RPMI8226 (cell line): Measurements from ENCODE around the gene NPSR1.

Experiments used
- DNase-seq: peaks from one replicate; pipeline ENCODE4 v3.0.0-alpha.2; 2015

Gene NPSR1, protein sequence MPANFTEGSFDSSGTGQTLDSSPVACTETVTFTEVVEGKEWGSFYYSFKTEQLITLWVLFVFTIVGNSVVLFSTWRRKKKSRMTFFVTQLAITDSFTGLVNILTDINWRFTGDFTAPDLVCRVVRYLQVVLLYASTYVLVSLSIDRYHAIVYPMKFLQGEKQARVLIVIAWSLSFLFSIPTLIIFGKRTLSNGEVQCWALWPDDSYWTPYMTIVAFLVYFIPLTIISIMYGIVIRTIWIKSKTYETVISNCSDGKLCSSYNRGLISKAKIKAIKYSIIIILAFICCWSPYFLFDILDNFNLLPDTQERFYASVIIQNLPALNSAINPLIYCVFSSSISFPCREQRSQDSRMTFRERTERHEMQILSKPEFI

DNA sequence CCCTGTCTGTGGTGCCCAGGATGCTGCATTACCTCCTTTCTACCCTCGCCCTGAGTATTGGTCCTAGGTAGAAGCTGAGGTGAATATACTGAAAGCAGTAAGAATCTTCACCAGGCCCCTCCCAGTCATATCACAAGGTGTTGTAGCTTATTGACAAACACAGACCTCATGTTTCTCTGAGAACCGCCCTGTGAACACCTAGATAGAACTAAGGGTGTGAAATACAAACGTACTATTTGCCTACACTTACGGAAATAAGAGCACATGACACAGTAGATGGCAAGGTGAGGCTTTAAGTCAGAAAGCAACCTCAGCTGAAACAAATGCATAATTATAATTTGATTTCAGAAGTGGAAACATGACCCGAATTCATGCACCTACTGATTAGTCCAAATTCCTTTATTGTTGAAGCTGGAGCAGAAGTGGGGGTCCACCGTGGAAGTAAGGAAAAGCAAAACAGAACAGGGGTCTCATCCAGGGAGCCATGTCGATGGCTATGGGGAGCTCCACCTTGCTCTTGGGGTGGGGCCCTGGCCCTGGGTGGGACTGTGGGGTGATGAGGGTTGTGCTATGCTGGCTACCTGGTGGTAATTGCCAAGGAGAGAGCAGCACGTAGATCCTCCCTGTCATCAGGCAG lies at the start of gene NPSR1:
TSS of gene NPSR1 (plus strand) at position 587 of the 637 bp plus-strand sequence. CDS start 195 bp downstream, outside the sequence.
- no peak for DNase-seq

- no peak for DNase-seq
Observed at GRCh38 chr7:34612661-34613060, 45.4 kb upstream of the NPSR1 start.

DNA sequence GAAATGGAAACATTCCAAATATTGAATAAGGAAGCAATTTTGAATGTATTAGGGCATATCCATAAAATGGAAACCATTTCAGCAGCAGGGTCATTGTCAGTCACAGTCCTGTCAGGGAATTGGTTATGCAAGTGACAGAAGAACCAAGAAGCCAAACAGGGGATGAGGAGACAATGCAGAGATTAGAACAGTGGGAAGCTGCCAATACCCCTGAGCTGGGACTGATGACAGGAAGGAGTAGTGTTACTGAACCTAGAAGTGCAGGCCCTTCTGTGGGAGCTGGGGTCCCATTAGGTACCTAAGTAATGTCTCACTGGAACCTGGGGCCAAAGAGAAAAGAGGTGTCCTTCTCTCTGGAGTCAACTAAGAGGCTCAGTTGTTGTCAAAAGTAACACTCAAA lies 37.6 kb upstream of the NPSR1 start:
- DNase-seq, result no peak

DNA sequence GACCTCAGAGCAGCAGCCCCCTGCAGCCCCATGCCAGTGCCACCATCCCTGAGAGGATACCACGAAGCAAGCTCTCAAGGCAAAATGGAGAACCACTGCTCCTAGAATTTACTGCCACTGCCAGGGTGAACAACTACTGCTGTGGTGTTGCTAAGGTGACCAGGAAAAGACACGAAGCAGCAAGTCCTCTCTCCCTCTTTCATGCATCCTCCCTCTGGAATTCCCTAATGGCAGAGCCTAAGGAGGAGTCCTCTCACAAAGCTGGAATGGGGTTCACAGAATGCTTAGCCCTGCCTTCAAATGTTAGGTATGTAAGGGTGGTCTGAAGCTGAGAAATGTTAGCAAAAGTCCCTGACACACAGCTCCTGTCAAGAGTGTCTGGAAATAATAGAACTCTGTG lies 35.8 kb upstream of the NPSR1 start:
- DNase-seq, result no peak

GRCh38 chr7:34622771-34623250 lies 35.2 kb upstream of the NPSR1 start:
- no peak for DNase-seq

GRCh38 chr7:34628618-34629017 lies 29.4 kb upstream of the NPSR1 start:
- DNase-seq, result peak; percentile 10

GRCh38 chr7:34652809-34653208 lies 5.2 kb upstream of the NPSR1 start:
- no peak for DNase-seq

GRCh38 chr7:34653787-34654186 lies 4.2 kb upstream of the NPSR1 start:
- DNase-seq, result no peak

GRCh38 chr7:34655384-34655783 lies 2.6 kb upstream of the NPSR1 start:
- no peak for DNase-seq

GRCh38 chr7:34656041-34656440 lies 2.0 kb upstream of the NPSR1 start:
- no peak for DNase-seq

DNA sequence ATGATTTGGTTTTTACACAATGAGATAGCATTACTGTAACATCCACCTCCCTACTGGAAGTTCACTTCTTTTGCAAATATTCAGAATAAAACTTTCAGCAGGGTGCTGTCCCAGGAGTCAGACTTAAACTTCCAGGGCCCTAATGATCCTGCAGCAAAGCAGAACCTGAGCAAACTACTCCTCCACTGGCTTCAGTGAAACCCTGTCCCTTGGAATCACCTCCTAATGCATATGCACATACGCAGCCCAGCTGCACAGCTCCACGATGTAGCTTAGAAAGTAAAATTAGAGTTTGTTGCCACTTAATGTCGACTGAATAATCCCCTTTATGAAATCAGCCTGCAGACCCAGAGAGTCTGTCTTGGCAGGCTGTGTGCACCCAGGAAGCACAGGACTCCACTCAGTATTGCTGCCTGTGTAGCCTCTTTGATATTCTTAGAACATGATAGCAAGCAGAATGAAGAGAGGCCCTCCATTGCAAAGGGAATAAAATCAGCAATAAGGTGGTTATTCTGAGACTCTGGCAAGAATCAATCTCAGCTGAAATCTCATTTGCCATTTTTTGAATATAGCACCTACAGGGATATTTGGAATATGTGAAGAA lies 1.6 kb downstream of the NPSR1 start:
- DNase-seq, result no peak

DNA sequence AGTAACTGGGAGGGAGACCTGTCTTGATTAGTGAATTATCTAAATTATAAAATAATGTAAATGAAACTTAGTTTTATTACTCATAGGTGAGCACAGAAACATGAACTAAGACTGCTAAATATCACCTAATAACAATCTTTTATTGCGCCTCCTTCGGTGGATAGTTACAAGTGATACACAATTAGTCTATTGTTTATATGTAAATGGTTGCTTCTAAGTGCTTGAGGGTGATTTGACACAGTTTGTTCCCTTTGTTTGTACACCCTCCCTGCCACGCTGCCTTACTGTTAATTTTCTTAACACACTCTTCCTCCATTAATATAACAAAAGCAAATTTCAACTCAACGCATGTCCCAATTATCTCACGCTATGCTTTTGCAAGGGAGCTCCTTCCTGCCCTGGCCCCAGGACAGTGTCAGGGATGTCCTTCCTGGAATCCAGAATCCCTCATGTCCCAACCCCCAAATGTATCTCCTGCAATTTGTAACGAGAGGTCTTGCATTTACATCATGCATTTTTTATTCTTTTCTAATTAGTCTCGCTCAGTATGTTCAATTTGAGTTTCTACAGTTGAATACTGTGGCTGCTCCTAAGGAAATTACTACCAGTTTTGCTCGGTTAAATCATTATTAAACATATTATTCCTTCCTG lies 4.2 kb downstream of the NPSR1 start:
- DNase-seq, result no peak

GRCh38 chr7:34664755-34665154 lies 6.7 kb downstream of the NPSR1 start:
- peak; percentile 1 for DNase-seq

DNA sequence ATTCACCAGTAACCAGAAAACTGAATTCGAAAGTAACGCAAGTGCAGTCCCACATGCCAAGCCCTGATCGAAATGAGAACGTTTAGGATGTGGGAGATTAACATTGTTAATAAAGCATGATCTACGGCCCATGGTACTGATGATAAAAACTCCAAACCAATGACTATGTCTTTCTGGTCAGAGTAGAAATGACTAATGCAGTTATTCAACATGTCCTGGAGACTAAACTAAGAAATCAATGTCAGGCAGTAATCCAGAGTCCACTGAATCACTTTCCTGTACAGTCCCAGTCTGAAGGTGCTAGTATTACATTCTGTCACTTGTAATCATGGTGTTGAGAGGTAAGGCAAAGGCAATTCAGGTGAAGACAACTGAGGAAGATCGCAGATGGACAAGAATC lies 14.4 kb downstream of the NPSR1 start:
- peak; percentile 1 for DNase-seq

DNA sequence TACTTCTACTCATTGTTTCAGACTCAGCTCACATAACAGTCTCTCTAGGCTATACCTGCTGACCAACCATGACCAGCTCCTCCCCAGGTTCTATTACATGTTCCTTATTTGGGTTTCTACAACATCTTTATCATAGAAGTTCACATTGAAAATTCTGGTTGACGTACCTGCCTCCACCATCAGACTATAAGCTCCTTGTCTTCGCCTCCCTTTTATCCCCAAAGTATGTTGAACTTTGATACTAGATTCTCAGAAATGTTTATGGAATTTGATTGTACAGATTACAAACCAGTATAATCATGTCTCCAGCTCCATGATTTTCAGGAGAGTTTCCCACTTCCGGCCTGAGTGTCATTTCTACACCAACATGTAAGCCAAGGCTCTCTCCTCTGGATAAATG lies 15.0 kb downstream of the NPSR1 start:
- DNase-seq, result no peak

- peak; percentile 66 for DNase-seq
Observed at GRCh38 chr7:34675749-34676374, 17.8 kb downstream of the NPSR1 start.

DNA sequence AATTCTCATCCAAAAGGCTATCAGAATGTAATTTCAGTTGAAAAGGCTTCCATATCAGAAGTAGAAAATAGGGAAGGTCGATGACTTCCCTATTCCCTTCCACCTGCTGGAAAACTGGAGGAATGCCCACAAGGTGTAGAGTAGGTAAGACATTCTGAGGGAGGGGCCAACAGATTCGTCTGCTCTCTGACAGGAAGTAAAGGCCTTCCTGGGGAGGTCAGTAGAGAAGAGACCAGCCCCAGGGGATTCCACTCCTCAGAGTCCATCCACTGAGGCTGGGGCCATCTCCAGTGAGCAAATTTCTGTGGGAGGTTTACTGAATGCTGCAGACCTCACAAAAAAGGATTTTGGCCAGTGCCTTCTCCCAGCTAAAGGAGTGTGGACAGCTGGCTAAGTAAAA lies 19.5 kb downstream of the NPSR1 start:
- no peak for DNase-seq

GRCh38 chr7:34687529-34687928 lies 29.5 kb downstream of the NPSR1 start:
- no peak for DNase-seq

DNA sequence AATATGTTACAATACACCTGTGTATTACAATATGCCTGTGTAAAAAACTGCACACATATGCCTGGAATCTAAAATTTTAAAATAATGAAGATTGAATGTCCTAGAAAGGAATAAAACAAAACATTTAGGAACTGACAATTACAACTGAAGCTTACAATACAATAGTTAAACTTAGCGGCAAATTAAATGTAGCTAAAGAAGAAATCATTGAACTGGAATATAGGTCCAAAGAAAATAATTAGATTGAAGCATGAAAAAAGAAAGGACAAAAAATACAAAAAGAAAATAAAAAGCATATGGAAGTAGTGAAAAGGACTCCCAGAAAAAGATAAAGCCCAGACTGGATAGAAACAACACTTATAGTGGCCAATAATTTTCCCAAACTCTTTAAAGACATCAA lies 38.4 kb downstream of the NPSR1 start:
- no peak for DNase-seq

DNA sequence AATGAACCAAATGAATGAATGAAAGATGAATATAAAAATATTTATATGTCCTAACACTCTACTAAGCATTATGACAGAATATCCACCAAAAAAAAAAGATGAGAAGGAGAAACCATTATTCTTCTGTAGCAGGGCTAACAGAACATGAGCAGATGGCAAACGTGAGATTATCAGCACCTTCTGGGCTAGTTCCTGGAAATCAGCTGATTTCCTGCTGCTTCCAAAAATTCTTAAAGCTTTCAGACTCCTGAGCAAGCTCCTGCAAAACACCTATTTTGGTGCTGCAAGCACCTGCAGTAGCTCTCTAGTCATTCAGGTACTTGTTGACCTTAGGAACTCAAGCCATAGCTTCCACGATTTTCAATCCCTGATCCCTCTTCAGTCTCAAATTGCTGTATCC lies 51.8 kb downstream of the NPSR1 start:
- no peak for DNase-seq

DNA sequence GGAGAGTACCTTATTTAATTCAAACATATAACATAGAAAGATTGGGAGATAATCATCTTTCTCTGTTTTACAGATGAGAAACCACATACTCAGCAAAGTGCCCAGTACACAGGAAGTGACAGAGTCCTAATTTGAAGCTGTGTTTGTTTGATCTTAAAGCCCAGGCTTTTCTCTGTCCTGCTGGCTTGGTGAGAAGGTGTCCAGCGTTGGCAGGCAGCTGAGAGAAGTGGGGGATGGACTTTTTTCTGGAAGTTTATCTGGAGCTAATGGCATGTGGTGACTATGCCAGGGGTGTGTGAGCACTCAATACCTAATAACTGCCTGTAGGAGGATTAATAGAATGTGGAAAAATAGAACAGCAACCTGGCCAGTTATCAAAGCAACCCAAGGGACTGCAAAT lies 60.8 kb downstream of the NPSR1 start:
- peak; percentile 77 for DNase-seq

GRCh38 chr7:34719636-34720035 lies 61.6 kb downstream of the NPSR1 start:
- no peak for DNase-seq

- no peak for DNase-seq
Observed at GRCh38 chr7:34720289-34720688, 62.3 kb downstream of the NPSR1 start.
